HG02970 (cell line): ENCODE measurements around the gene NCKAP5L.
"Not testable (repeated sequence)": the region's sequence is repeated elsewhere in the genome, so short reads cannot be mapped to it uniquely, and the experiment has no call there.

Experiments used
- ATAC-seq: cut with Tn5 transposase; IDR thresholded peaks from one replicate; pipeline ENCODE4 v1.9.1; 2021; ENCODE audit warnings: mild to moderate bottlenecking, moderate library complexity, moderate number of reproducible peaks; ENCODE audit not compliant: unreplicated experiment, low FRiP score

NCKAP5L gene

GRCh38 chr12:49828133-49829091 is at the start of gene NCKAP5L:
TSS of gene NCKAP5L (minus strand) at chr12:49828413. CDS start at chr12:49804044, 24,369 bp downstream.
- ATAC-seq, result peak; percentile 79

- ATAC-seq, result no peak
Measured at GRCh38 chr12:49877066-49877465, 48.9 kb upstream of the NCKAP5L start.

GRCh38 chr12:49876070-49876469 is 47.9 kb upstream of the NCKAP5L start:
- ATAC-seq, result no peak

- no peak for ATAC-seq
Measured at GRCh38 chr12:49875115-49875720, 47.0 kb upstream of the NCKAP5L start.

GRCh38 chr12:49874142-49874897 is 46.1 kb upstream of the NCKAP5L start:
- ATAC-seq, result no peak

GRCh38 chr12:49873361-49873934 is 45.2 kb upstream of the NCKAP5L start:
- ATAC-seq, result no peak

- ATAC-seq, result no peak
Measured at GRCh38 chr12:49872781-49873181, 44.6 kb upstream of the NCKAP5L start.

- no peak for ATAC-seq
Measured at GRCh38 chr12:49872381-49872780, 44.2 kb upstream of the NCKAP5L start.

GRCh38 chr12:49871811-49872251 is 43.6 kb upstream of the NCKAP5L start:
- not testable (repeated sequence) for ATAC-seq

GRCh38 chr12:49871263-49871561 is 43.0 kb upstream of the NCKAP5L start:
- ATAC-seq, result no peak

GRCh38 chr12:49870501-49871262 is 42.5 kb upstream of the NCKAP5L start:
- ATAC-seq, result no peak

- ATAC-seq, result no peak
Measured at GRCh38 chr12:49869816-49870500, 41.7 kb upstream of the NCKAP5L start.

GRCh38 chr12:49868952-49869815 is 41.0 kb upstream of the NCKAP5L start:
- ATAC-seq, result no peak

- ATAC-seq, result no peak
Measured at GRCh38 chr12:49868449-49868848, 40.2 kb upstream of the NCKAP5L start.

- no peak for ATAC-seq
Measured at GRCh38 chr12:49867570-49868341, 39.5 kb upstream of the NCKAP5L start.

GRCh38 chr12:49866859-49867569 is 38.8 kb upstream of the NCKAP5L start:
- ATAC-seq, result no peak

GRCh38 chr12:49865782-49866135 is 37.5 kb upstream of the NCKAP5L start:
- no peak for ATAC-seq
